Measurements from ENCODE around the gene NOC4L.

DNA sequence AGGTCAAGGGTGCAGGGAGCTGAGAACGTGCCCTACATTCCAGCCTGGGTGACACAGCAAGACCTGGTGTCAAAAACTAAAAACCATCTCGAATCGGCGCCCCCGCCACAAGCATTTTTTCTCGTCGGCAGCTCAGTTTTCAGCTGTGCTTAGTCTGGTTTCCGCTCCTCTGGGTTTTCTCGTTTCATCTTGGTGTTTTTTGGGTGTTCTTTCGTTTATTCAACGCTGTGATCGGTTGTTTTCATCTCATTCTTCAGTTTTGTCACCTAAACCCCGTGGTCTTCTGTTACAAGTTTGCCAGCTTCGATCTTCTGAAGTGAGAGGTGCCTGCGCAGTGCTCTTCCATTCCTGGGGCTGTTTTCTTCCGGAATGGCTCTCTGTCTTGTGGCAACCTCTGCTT is 41.4 kb downstream of the NOC4L start:
- TF ChIP-seq, protein P1, sequence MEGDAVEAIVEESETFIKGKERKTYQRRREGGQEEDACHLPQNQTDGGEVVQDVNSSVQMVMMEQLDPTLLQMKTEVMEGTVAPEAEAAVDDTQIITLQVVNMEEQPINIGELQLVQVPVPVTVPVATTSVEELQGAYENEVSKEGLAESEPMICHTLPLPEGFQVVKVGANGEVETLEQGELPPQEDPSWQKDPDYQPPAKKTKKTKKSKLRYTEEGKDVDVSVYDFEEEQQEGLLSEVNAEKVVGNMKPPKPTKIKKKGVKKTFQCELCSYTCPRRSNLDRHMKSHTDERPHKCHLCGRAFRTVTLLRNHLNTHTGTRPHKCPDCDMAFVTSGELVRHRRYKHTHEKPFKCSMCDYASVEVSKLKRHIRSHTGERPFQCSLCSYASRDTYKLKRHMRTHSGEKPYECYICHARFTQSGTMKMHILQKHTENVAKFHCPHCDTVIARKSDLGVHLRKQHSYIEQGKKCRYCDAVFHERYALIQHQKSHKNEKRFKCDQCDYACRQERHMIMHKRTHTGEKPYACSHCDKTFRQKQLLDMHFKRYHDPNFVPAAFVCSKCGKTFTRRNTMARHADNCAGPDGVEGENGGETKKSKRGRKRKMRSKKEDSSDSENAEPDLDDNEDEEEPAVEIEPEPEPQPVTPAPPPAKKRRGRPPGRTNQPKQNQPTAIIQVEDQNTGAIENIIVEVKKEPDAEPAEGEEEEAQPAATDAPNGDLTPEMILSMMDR (conservative IDR thresholded peaks at IDR 0.05; ENCODE audit: low read depth in 2 of 2): no peak
- TF ChIP-seq EZH2phosphoT487 (IDR thresholded peaks at IDR 0.05; ENCODE audit: unreplicated experiment): no peak
- no peak for TF ChIP-seq EZH2 (IDR thresholded peaks at IDR 0.05; ENCODE audit: low read depth, unreplicated experiment)
- no peak for TF ChIP-seq POLR2AphosphoS5 (IDR thresholded peaks at IDR 0.05; ENCODE audit: low read depth)

Data from GM23338 (cell line).